HUES6 (cell line): ENCODE measurements around the gene SNAI3.

Experiments
- H3K27ac ChIP-seq: 2 replicates; pipeline ENCODE4 v1.7.0; 2013; ENCODE audit warnings: low read depth, mild to moderate bottlenecking, low read length, inconsistent platforms
- H3K27me3 ChIP-seq: 2 replicates; pipeline ENCODE4 v1.6.1; 2013; ENCODE audit warnings: low read length; ENCODE audit not compliant: control insufficient read depth, insufficient read depth
- H3K36me3 ChIP-seq: 2 replicates; pipeline ENCODE4 v1.6.1; 2013; ENCODE audit warnings: low read length; ENCODE audit not compliant: control insufficient read depth, insufficient read depth
- H3K4me1 ChIP-seq: 2 replicates; pipeline ENCODE4 v1.6.1; 2013; ENCODE audit warnings: low read length; ENCODE audit not compliant: control insufficient read depth, insufficient read depth
- H3K4me3 ChIP-seq: 2 replicates; pipeline ENCODE4 v1.5.1; 2013; ENCODE audit warnings: low read depth, low read length
- H3K9ac ChIP-seq: one replicate; pipeline ENCODE4 v1.6.1; 2013; ENCODE audit warnings: mild to moderate bottlenecking, low read length
- H3K9me3 ChIP-seq: 2 replicates; pipeline ENCODE4 v1.6.1; 2013; ENCODE audit warnings: low read depth, low read length; ENCODE audit not compliant: control insufficient read depth, insufficient read depth

Gene SNAI3

DNA sequence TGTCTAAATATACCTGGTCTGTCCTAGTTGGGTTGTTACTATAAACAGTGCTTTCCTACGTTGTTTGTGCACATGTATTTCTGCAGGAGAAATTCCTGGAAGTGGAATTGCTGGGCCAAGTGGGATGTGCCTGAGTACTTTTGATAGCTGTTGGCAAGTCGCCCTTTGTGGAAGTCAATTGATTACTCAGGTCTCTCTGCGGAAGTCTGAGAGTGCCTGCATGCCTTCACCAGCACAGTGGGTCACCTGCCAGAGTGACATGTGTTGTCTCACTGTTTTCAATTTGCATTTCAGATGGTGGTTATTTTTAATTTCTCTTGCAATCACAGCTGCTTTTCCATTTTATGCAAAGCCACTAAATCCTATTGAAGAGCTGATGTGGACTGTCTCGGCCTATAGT is 21.2 kb downstream of the SNAI3 start:
- no peak overlapping the region for H3K9ac ChIP-seq
- H3K27me3 ChIP-seq = no peaks in the 10 kb centered on the region
- peaks cover 7% of the 10 kb centered on the region for H3K36me3 ChIP-seq
- no peaks in the 10 kb centered on the region; the same call in 1 of the 2 replicates for H3K4me1 ChIP-seq
- H3K27ac ChIP-seq = no peak overlapping the region
- H3K9me3 ChIP-seq = no peaks in the 10 kb centered on the region
- H3K4me3 ChIP-seq = no peak overlapping the region

DNA sequence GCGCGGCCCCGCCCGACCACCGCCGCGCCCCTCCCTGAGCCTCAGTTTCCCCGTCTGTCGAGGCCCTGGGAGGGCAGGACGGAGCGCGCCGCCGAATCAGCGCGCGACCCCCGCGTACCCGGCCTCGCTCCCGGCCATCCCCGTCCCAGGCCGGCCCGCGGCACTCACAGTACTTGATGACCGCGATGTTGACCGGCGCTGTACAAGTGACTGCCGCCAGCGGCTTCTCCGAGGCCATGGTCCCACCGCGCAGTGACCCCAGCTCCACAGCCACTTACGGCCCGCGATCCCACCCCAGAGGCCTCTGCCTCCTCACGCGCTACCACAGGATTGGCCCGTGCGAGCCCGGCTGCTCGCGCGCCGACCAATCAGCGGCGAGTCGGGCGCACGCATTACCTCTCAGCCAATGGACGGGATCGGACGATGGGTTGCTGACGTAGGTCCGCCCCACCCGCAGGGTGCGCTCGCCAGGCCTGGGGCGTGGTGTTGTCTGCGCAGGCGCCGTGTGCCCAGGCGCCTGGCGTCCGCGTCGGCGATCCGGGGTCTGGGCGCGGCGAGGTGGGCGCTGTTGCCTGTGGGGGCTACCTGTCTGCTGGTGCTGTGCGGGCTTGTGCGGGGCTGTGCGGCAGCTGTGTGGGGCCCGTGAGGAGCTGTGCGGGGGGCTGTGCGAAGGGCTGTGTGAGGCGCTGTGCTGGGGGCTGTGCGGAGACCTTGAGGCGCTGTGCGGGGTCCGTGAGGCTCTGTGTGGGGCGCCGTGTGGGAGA is 23.3 kb downstream of the SNAI3 start, which contains the start of gene MVD:
Gene MVD, minus strand, starts transcription at position 249 of the 764 bp plus-strand sequence. Its CDS starts 11 bp downstream, at position 238.
- Histone ChIP-seq H3K27ac (peak within 1 kb of the TSS; percentile 63; the same call in 1 of the 2 replicates), H3K36me3 (peaks cover 11% of the 10 kb centered on the region), H3K27me3 (no peaks in the 10 kb centered on the region), H3K9ac (peak within 1 kb of the TSS; percentile 83), H3K4me1 (no peaks in the 10 kb centered on the region; the same call in 1 of the 2 replicates), H3K4me3 (peak within 1 kb of the TSS; percentile 90), H3K9me3 (no peaks in the 10 kb centered on the region)

DNA sequence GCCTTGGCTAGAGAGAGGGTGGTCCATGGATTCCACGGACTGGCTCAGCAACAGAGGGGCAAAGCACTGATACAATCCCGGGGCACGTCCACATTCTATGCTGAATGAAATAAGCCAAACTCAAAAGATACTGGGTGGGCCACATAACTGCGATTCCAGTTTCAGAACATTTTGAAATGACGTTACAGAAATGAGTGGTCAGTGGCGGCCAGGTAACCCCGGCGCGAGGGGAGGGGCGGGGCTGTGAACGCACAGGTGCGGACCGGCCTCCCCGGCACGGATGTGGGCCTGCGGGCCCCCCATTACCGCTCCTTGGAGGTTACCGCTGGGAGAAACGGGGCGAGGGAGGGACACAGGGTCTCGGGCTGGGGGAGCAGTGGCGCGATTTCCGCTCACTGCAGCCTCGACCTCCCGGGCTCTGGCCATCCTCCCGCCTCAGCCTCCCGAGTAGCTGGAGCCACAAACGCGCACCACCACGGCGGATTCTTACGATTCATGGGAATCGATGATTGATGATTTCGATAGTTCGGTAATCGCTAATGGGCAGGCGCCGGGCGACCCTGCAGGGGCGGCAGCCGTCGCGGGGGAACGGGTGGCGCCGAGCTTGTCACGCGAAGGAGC is 24.0 kb downstream of the SNAI3 start:
- Histone ChIP-seq H3K27ac (no peak overlapping the region; the same call in 1 of the 2 replicates), H3K27me3 (no peaks in the 10 kb centered on the region), H3K9ac (peak overlapping the region; percentile 72), H3K9me3 (no peaks in the 10 kb centered on the region), H3K36me3 (peaks cover 17% of the 10 kb centered on the region), H3K4me3 (peak overlapping the region; percentile 90), H3K4me1 (no peaks in the 10 kb centered on the region; the same call in 1 of the 2 replicates)

DNA sequence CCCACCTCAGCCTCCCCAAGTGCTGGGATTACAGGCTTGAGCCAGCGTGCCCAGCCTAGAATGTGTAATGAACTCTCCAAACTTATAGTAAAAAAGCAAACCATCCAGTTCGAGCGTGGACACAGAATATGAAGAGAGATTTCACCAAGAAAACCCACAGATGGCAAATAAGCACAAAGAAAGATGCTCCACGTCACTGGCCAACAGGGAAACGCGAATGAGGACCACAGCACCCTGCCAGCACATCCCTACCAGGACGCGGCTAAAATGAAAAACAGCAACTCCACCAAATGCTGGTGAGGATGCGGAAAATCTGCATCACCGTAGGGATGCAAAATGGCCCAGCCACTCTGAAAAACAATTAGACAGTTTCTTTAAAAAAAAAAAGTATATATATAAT is 24.8 kb downstream of the SNAI3 start:
- Histone ChIP-seq H3K4me1 (no peaks in the 10 kb centered on the region; the same call in 1 of the 2 replicates), H3K27me3 (no peaks in the 10 kb centered on the region), H3K36me3 (peaks cover 25% of the 10 kb centered on the region), H3K9me3 (no peaks in the 10 kb centered on the region), H3K9ac (no peak overlapping the region), H3K27ac (no peak overlapping the region), H3K4me3 (no peak overlapping the region)

DNA sequence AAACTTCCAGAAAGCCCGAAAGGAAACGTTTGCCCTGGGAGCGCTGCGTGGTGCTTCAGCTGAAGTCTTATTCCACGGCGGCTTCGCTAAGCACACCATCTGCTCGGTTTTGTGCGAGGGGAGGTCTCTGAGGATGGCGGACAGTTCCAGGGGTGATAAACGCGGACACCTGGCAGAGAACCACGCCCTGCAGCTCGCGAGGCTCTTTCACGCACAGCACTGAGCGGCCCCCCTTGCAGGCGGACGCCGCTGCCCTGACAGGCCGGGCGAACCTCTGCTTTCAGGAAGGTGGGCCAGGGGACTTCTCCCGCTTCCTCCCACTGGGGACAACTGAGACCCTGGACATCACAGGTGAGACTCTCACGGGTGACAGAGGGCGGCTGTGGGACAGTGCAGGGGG is 27.1 kb downstream of the SNAI3 start:
- Histone ChIP-seq H3K27me3 (no peaks in the 10 kb centered on the region), H3K9ac (no peak overlapping the region), H3K36me3 (peaks cover 41% of the 10 kb centered on the region), H3K27ac (no peak overlapping the region), H3K4me3 (no peak overlapping the region), H3K4me1 (no peaks in the 10 kb centered on the region; the same call in 1 of the 2 replicates), H3K9me3 (no peaks in the 10 kb centered on the region)

DNA sequence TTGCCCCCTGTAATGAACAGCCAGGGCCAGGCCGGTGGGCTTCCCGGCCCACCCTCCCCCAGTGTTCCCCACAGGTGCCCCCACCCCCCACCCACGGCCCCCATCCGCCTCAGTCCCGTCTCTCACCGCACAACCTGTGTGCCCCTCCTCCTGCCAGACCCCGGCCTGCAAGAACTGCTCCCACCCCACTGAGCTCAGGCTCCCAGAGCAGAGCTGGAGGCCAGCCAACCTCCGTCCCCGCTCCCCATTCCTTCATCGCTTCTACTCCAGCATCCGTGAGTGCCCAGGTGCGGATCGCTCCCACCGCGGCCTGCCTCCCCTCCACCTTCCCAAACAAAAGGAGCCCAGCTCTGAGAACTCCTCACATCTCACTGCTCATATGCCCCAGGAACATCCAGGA is 27.6 kb downstream of the SNAI3 start:
- Histone ChIP-seq H3K9me3 (no peaks in the 10 kb centered on the region), H3K27ac (no peak overlapping the region), H3K9ac (no peak overlapping the region), H3K4me3 (no peak overlapping the region), H3K27me3 (no peaks in the 10 kb centered on the region), H3K36me3 (peaks cover 45% of the 10 kb centered on the region), H3K4me1 (no peaks in the 10 kb centered on the region; the same call in 1 of the 2 replicates)

DNA sequence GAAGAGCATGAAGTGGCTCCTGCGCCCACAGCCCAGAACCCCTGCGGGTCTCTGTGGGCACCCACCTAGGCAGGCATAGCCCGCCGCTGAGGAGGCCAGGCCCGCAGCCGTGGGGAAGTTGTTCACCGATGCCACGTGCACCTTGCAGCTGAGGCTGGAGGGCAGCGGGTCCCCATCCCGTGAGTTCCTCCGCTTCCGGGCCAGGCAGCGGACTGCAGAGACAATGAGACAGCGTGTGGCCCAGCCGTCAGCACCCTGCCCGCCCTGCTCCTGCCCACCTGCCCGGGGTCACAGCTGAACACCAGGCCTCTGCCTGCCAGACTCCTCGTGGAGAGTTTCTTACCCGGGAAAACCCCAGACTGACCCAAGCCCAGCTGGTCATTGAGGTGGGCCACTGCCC is 28.9 kb downstream of the SNAI3 start:
- Histone ChIP-seq H3K4me1 (no peaks in the 10 kb centered on the region; the same call in 1 of the 2 replicates), H3K27ac (no peak overlapping the region), H3K9me3 (no peaks in the 10 kb centered on the region), H3K4me3 (no peak overlapping the region), H3K9ac (no peak overlapping the region), H3K27me3 (no peaks in the 10 kb centered on the region), H3K36me3 (peaks cover 51% of the 10 kb centered on the region)

DNA sequence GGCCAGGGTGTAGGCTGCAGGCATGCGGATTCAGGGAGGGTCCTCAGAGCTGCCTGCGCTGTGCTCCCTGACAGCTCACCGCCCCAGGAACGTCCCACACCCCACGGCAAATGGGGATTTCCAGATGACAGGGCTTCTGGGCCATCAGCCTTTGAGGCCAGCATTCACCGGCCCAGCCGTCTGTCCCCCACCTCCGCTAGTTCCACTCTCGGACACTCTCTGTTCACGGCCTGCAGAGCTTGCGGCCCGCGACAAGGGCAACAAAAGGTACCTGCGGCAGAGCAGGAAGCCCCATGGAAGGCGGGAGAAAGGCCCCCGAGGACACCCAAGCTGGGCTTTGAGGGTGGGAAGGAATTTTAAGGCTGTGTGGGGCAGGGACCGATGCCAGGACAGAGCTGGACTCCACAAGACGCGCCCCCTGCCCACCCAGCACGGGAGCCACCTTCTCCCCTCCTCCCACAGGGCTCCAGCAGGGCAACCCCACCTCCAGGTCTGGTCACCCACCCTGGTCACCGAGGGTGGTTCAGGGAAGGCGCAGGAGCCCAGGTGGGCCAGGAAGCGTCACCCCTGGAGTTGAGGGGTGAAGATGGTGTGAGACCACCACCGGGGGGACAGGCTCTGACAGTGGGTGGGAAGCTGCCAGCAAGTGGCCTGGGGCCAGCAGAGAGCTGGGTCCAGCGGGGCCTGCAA is 29.9 kb downstream of the SNAI3 start:
- Histone ChIP-seq H3K9me3 (no peaks in the 10 kb centered on the region), H3K9ac (no peak overlapping the region), H3K4me1 (peaks cover 4% of the 10 kb centered on the region), H3K27ac (no peak overlapping the region), H3K27me3 (no peaks in the 10 kb centered on the region), H3K36me3 (peaks cover 56% of the 10 kb centered on the region), H3K4me3 (no peak overlapping the region)

DNA sequence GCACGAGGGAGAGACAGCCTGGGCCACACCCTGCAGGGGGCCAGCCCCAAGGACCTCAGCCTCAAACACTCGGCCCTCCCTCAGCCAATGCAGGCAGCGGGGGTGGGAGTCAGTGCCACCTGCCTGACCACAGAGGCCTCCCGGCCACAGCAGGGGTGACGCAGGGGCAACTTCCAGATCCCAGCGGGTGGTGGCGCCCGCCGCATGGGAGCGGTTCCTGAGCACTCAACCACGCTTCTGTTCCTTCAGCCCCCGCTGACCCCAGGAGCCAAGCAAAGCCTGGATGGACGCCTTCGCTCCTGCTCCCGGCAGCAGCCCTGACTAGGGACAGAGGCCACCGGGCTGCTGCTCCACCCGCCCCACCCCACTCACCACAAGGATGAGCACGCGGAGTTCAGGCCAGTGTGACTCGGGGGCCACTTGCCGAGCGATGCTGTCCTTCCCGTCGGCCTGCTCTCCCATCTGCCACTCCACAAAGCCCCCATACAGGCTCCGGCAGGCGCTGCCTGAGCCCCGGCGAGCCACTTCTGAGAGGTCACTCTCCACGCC is 30.5 kb downstream of the SNAI3 start:
- H3K9me3 ChIP-seq = no peaks in the 10 kb centered on the region
- no peaks in the 10 kb centered on the region for H3K27me3 ChIP-seq
- no peak overlapping the region for H3K4me3 ChIP-seq
- H3K27ac ChIP-seq = no peak overlapping the region
- H3K4me1 ChIP-seq = peaks cover 8% of the 10 kb centered on the region
- H3K36me3 ChIP-seq = peaks cover 56% of the 10 kb centered on the region
- no peak overlapping the region for H3K9ac ChIP-seq

DNA sequence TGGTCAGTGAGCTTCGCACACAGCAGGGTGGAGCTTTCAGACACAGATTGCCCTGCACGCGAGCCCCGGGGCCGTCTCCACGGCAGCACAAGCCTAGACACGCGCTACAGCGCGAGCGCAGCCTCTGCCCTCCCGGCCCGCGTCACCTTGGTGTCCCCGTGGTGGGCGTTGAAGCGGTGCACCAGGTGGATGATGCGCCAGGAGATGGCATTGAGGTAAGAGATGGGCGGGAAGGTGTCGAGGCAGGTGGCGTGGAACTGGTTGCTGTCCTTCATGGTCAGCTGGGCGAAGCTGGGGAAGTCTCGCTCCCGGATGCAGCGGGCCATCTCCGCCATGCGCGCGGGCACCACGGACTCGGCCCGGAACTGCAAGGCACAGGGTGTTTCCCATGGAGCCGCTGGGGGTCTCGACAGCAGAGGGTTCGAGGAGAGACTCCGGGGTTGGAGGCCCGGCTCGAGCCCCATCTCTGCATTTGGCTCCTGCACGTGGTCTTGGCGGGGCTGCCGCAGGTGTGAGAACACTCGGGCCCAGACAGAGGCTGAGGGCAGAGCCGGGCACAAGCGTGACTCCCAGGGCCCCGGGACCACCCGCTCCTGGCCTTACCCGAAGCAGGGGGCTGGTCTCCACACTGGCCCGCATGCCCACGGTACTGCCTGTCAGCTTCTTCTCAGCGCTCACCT is 31.1 kb downstream of the SNAI3 start:
- H3K36me3 ChIP-seq = peaks cover 56% of the 10 kb centered on the region
- H3K4me1 ChIP-seq = peaks cover 9% of the 10 kb centered on the region
- H3K4me3 ChIP-seq = no peak overlapping the region
- H3K9me3 ChIP-seq = no peaks in the 10 kb centered on the region
- no peaks in the 10 kb centered on the region for H3K27me3 ChIP-seq
- no peak overlapping the region for H3K27ac ChIP-seq
- H3K9ac ChIP-seq = no peak overlapping the region
